Sigmoid colon (tissue), 3 donors: ENCODE measurements around the gene KLHL26.

Source experiments
- CTCF ChIP-seq, 4 experiments: fragments of 450-650 bp in 3 of 4; fragments of 200-600 bp in 1 of 4; IDR thresholded peaks; one replicate each; pipeline ENCODE4 v1.5.1; 2016 to 2019; ENCODE audit warnings: antibody characterized with exemption in 4 of 4, mild to moderate bottlenecking in 3 of 4, moderate library complexity in 2 of 4
- POLR2A ChIP-seq, 2 donors: fragments of 450-650 bp; IDR thresholded peaks; one replicate each; pipeline ENCODE4 v1.6.1; 2016; ENCODE audit warnings: antibody characterized with exemption in 2 of 2, mild to moderate bottlenecking in 2 of 2, moderate library complexity in 2 of 2

DNA sequence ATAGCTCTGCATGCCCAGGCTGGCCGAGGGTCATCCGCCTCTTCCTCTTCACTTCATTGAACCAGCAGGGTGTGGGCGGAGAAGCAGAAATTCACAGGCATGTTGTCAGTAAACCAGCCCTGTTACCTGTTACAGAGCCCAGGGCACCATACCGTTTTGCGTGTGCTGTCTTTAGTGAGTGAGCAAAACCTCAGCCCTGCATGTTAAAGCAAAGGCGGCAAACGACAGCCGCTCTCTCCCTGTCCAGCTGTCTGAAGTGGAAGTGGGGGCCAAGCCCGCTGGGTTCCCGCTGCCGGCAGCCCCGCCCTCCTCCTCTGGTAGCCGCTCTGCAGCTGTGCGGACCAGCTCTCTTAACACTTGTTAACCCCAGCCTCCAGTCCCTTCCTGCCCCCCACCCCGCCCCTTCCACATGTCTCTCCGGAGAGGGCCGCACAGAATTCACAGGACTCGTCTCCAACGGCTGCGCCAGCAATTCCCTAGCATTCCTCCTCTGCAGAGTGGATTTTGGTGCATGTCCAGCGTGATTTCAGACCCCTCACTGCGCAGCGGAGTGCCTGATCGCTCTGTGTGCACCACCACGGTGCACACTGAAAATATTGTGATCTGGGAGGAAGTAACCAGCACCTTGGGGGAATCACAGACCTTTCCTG, 12.7 kb downstream of the KLHL26 start:
- no peak for TF ChIP-seq POLR2A (IDR thresholded peaks at IDR 0.05)
- no peak for TF ChIP-seq CTCF (IDR thresholded peaks at IDR 0.05)
